ENCODE results near the gene PDPR. TPM values are rescaled to one million over a fixed set of nuclear protein-coding genes. Genes with fewer than 3 reads are reported as not detected.
"Not testable (repeated sequence)": the region's sequence is repeated elsewhere in the genome, so short reads cannot be mapped to it uniquely, and the experiment has no call there.

The PDPR gene
- polyA plus RNA-seq, result 10 to 100 TPM in 1 of 4 donors, 1 to 10 TPM in 3; 4.3 to 26.6 (median 6.8) TPM
- long read RNA-seq, donor 1, result 0 reads
- long read RNA-seq, donor 2, result 0 reads
- long read RNA-seq, donor 3, partial matches to known transcripts, result 5 of 5 reads
- long read RNA-seq, donor 3, other reads (novel, unspliced or antisense), result 0 of 5 reads
- long read RNA-seq, donor 4, result 0 reads
- long read RNA-seq, donor 5, result 0 reads
- long read RNA-seq, donor 6, result 0 reads
- long read RNA-seq, donor 7, result 0 reads
- long read RNA-seq, donor 8, result 0 reads
- long read RNA-seq, donor 9, result 0 reads
- long read RNA-seq, donor 10, result 0 reads

DNA sequence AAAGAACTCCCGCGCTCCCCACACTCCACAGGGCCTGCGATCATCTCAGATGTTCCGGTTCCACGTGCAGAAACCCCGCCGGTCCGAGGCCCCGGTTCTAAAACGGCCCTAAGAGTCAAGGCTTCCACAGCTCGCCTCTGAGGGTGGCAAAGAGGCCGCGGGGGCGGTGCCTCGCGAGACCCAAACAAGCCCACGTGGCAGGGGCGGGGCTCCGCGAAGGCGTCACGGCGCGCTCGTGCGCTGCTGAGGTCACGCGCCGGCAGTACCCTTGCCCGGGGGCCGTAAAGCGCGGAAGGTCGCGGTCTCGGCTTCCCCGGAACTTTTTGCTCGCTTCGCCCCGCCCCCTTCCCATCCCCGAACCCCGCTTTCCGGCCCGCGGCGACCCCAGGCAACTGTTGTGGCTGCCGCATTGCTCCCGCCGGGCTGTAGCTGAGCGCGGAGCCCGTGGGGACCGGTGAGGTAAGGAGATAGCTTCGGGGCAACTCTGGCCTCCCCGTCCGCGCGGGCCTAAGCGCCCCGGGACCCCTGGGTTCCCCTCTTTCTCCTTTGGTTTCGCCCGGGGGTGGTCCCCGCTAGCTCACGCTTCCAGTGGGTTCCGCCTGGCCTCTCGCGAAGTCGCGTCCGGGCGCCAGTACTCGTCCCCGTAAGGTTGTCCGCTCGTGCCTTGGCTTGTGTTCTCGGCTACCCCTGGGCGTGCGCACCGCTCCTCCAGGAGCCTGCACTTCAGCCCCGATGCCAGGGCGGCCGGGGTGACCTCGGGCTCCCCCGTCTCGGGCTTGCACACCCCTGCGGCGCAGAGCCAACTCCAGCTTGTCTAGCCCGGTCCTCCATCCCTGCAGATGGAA lies at the start of gene PDPR:
PDPR (plus strand) TSS at position 351 of the 845 bp plus-strand sequence. CDS start 6,161 bp downstream, outside the sequence.
- not testable (repeated sequence) for H3K27me3 ChIP-seq (ENCODE audit: control insufficient read depth in 3 of 3, insufficient read depth in 3 of 3, low read length in 3 of 3); H3K9me3 ChIP-seq (ENCODE audit: control insufficient read depth in 2 of 2, insufficient read depth in 1 of 2, low read depth in 1 of 2, low read length in 1 of 2); H3K36me3 ChIP-seq (ENCODE audit: control insufficient read depth in 3 of 3, insufficient read depth in 2 of 3, low read depth in 1 of 3, low read length in 3 of 3); FAIRE-seq; H3K4me1 ChIP-seq (ENCODE audit: control insufficient read depth in 3 of 3, insufficient read depth in 2 of 3, low read depth in 1 of 3, low read length in 2 of 3)
- H3K4me3 ChIP-seq (ENCODE audit: low read depth in 1 of 3, low read length in 3 of 3), result peak within 1 kb of the TSS; percentile 27 to 83 (median 71)
- peak within 1 kb of the TSS; percentile 41 to 78 (median 74) for H3K27ac ChIP-seq (ENCODE audit: low read depth in 1 of 3, low read length in 2 of 3)
- 1% methylated on average over 50 to 83 of the region's 88 CpGs for WGBS, 3 donors
- DNase-seq, result peak; percentile 92 to 93

DNA sequence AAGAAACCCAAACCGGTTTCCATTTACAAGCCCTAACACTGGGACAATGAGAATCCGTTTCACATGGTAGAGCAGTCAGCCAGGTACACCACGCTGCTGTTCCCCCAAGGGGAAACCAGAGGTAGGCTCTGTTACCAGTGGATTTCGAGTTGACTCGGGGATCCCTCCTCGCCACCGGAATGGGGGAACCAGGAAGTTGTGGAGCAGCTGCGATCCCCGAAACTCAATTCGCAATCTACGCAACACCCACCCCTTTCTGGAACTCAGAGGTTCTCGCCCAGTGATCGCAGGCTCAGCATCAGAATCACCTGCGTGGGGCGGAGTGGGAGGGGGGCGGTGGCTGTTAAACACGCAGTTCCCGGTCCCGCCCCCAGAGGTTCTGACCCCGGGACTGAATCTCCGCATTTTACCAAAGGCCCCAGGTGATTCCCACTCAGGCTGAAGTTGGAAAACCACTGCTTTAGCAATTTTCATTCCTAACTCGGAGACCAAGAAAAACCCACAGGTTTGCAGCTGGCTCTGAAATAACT lies 49.2 kb upstream of the PDPR start:
- H3K27me3 ChIP-seq (ENCODE audit: control insufficient read depth in 3 of 3, insufficient read depth in 3 of 3, low read length in 3 of 3); H3K36me3 ChIP-seq (ENCODE audit: control insufficient read depth in 3 of 3, insufficient read depth in 2 of 3, low read depth in 1 of 3, low read length in 3 of 3); H3K9me3 ChIP-seq (ENCODE audit: control insufficient read depth in 2 of 2, insufficient read depth in 1 of 2, low read depth in 1 of 2, low read length in 1 of 2); H3K4me1 ChIP-seq (ENCODE audit: control insufficient read depth in 3 of 3, insufficient read depth in 2 of 3, low read depth in 1 of 3, low read length in 2 of 3); FAIRE-seq: not testable (repeated sequence)
- H3K4me3 ChIP-seq (ENCODE audit: low read depth in 1 of 3, low read length in 3 of 3), result peak overlapping the region; percentile 57 to 81 (median 71)
- 1 to 2% (median 1%) methylated on average over 17 to 22 of the region's 22 CpGs for WGBS, 3 donors
- DNase-seq, result peak; percentile 69 to 75
- peak overlapping the region; percentile 66 to 87 (median 80) for H3K27ac ChIP-seq (ENCODE audit: low read depth in 1 of 3, low read length in 2 of 3)

DNA sequence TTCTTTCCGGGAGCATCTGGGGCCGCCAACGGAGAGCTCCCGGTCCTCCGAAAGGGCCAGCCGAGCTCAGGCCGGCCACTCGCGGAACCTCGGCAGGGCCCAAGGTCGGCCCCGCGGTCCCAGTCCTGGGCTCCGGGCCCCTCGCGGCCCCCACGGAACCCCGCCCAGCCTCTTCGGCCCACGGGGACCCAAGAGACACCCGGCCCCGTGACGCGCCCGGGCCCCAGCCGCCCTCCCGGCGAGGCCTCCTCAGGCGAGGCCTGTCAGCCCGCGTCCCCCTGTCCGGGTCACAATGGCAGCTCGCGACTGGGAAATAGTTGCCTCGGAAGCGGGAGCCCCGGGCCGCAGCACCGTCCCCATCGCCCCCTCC lies 48.8 kb upstream of the PDPR start:
- H3K27me3 ChIP-seq (ENCODE audit: control insufficient read depth in 3 of 3, insufficient read depth in 3 of 3, low read length in 3 of 3); H3K4me1 ChIP-seq (ENCODE audit: control insufficient read depth in 3 of 3, insufficient read depth in 2 of 3, low read depth in 1 of 3, low read length in 2 of 3); H3K36me3 ChIP-seq (ENCODE audit: control insufficient read depth in 3 of 3, insufficient read depth in 2 of 3, low read depth in 1 of 3, low read length in 3 of 3); H3K9me3 ChIP-seq (ENCODE audit: control insufficient read depth in 2 of 2, insufficient read depth in 1 of 2, low read depth in 1 of 2, low read length in 1 of 2); FAIRE-seq: not testable (repeated sequence)
- peak in 1 of 2 donors; percentile 27 for DNase-seq
- Histone ChIP-seq H3K27ac (ENCODE audit: low read depth in 1 of 3, low read length in 2 of 3) (peak overlapping the region; percentile 66 to 87 (median 80)), H3K4me3 (ENCODE audit: low read depth in 1 of 3, low read length in 3 of 3) (peak overlapping the region; percentile 57 to 81 (median 71))
- WGBS, 3 donors, result 0 to 1% (median 0%) methylated on average over 13 to 34 of the region's 40 CpGs

GRCh38 chr16:70065746-70066658 lies 48.1 kb upstream of the PDPR start:
- not testable (repeated sequence) for FAIRE-seq; H3K27me3 ChIP-seq (ENCODE audit: control insufficient read depth in 3 of 3, insufficient read depth in 3 of 3, low read length in 3 of 3); H3K9me3 ChIP-seq (ENCODE audit: control insufficient read depth in 2 of 2, insufficient read depth in 1 of 2, low read depth in 1 of 2, low read length in 1 of 2); H3K36me3 ChIP-seq (ENCODE audit: control insufficient read depth in 3 of 3, insufficient read depth in 2 of 3, low read depth in 1 of 3, low read length in 3 of 3); H3K4me1 ChIP-seq (ENCODE audit: control insufficient read depth in 3 of 3, insufficient read depth in 2 of 3, low read depth in 1 of 3, low read length in 2 of 3)
- peak; percentile 95 to 96 for DNase-seq
- Histone ChIP-seq H3K4me3 (ENCODE audit: low read depth in 1 of 3, low read length in 3 of 3) (peak overlapping the region; percentile 57 to 81 (median 71)), H3K27ac (ENCODE audit: low read depth in 1 of 3, low read length in 2 of 3) (peak overlapping the region; percentile 66 to 80 (median 77))
- WGBS, 3 donors, result 0 to 1% (median 0%) methylated on average over 42 to 62 of the region's 62 CpGs

DNA sequence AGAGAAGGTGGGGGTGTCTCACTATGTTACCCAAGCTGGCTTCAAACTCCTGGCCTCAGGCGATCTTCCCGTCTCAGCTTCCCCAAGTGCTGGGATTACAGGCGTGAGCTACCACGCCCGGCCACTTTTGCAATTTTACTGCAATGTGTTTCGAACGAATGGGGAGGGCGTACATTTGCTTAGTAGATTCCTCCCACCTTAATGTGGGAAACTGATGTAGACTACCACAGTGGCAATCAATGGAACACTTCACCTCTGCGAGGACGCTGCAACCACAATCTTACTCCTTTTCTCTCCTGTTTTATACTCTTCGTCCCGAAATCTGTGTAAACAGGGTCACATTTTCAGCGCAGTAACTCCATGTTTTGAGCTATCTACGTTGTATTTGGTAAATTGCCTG lies 47.4 kb upstream of the PDPR start:
- FAIRE-seq; H3K27me3 ChIP-seq (ENCODE audit: control insufficient read depth in 3 of 3, insufficient read depth in 3 of 3, low read length in 3 of 3); H3K36me3 ChIP-seq (ENCODE audit: control insufficient read depth in 3 of 3, insufficient read depth in 2 of 3, low read depth in 1 of 3, low read length in 3 of 3); H3K4me1 ChIP-seq (ENCODE audit: control insufficient read depth in 3 of 3, insufficient read depth in 2 of 3, low read depth in 1 of 3, low read length in 2 of 3); H3K27ac ChIP-seq (ENCODE audit: low read depth in 1 of 3, low read length in 2 of 3); H3K9me3 ChIP-seq (ENCODE audit: control insufficient read depth in 2 of 2, insufficient read depth in 1 of 2, low read depth in 1 of 2, low read length in 1 of 2): not testable (repeated sequence)
- peak overlapping the region in 1 of 3 donors; percentile 81 for H3K4me3 ChIP-seq (ENCODE audit: low read depth in 1 of 3, low read length in 3 of 3)
- WGBS, 3 donors, result 4 to 19% (median 10%) methylated on average over 11 to 13 of the region's 14 CpGs
- DNase-seq, result peak in 1 of 2 donors; percentile 8

DNA sequence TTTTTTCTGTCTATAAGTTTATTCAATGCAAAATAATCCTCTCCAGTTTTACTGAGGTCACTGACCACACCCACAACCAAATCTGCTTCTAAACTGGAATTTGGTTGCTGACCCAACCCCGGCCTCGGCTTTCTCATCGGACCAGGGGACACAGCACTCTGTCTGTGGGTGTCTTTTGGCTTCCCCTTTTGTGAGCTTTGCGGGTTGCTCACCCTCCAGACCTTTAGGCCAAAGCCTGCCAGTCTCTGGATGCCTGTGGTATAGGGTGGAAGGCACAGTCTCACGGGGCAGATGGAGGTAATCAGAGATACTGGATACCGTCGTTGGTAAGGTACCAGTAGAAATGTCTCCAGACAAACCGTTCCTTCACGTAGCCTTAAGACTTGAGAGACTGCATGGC lies 35.1 kb upstream of the PDPR start:
- not testable (repeated sequence) for H3K36me3 ChIP-seq (ENCODE audit: control insufficient read depth in 3 of 3, insufficient read depth in 2 of 3, low read depth in 1 of 3, low read length in 3 of 3); H3K4me3 ChIP-seq (ENCODE audit: low read depth in 1 of 3, low read length in 3 of 3); H3K27ac ChIP-seq (ENCODE audit: low read depth in 1 of 3, low read length in 2 of 3); FAIRE-seq; H3K4me1 ChIP-seq (ENCODE audit: control insufficient read depth in 3 of 3, insufficient read depth in 2 of 3, low read depth in 1 of 3, low read length in 2 of 3); DNase-seq; H3K9me3 ChIP-seq (ENCODE audit: control insufficient read depth in 2 of 2, insufficient read depth in 1 of 2, low read depth in 1 of 2, low read length in 1 of 2); H3K27me3 ChIP-seq (ENCODE audit: control insufficient read depth in 3 of 3, insufficient read depth in 3 of 3, low read length in 3 of 3)
- 85 to 94% (median 91%) methylated on average over 9 of the region's 9 CpGs for WGBS, 3 donors

DNA sequence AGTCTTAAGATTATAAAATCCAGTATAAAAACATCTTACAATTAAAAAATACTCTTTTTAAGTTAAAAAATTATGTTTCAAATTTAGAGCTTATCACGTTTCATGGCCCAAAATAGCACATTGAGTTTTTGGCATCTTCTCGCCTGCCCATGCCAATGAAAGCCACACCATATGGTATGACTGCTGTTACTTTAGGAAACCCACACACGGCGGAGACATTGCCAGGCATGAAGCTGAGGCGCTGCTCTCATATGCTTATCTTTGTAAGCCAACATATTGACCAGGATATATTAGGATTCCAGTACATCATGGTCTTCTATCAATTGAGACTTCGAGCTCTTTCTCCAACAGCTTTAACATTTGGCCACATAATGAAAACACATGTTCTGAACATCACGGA lies 32.9 kb upstream of the PDPR start:
- H3K4me1 ChIP-seq (ENCODE audit: control insufficient read depth in 3 of 3, insufficient read depth in 2 of 3, low read depth in 1 of 3, low read length in 2 of 3); H3K9me3 ChIP-seq (ENCODE audit: control insufficient read depth in 2 of 2, insufficient read depth in 1 of 2, low read depth in 1 of 2, low read length in 1 of 2); H3K4me3 ChIP-seq (ENCODE audit: low read depth in 1 of 3, low read length in 3 of 3); H3K27ac ChIP-seq (ENCODE audit: low read depth in 1 of 3, low read length in 2 of 3); H3K27me3 ChIP-seq (ENCODE audit: control insufficient read depth in 3 of 3, insufficient read depth in 3 of 3, low read length in 3 of 3); H3K36me3 ChIP-seq (ENCODE audit: control insufficient read depth in 3 of 3, insufficient read depth in 2 of 3, low read depth in 1 of 3, low read length in 3 of 3); FAIRE-seq; DNase-seq: not testable (repeated sequence)
- WGBS, 3 donors, result 77 to 88% (median 86%) methylated on average over 7 of the region's 7 CpGs

- not testable (repeated sequence) for FAIRE-seq; H3K4me1 ChIP-seq (ENCODE audit: control insufficient read depth in 3 of 3, insufficient read depth in 2 of 3, low read depth in 1 of 3, low read length in 2 of 3); H3K36me3 ChIP-seq (ENCODE audit: control insufficient read depth in 3 of 3, insufficient read depth in 2 of 3, low read depth in 1 of 3, low read length in 3 of 3); DNase-seq; H3K27me3 ChIP-seq (ENCODE audit: control insufficient read depth in 3 of 3, insufficient read depth in 3 of 3, low read length in 3 of 3); H3K4me3 ChIP-seq (ENCODE audit: low read depth in 1 of 3, low read length in 3 of 3); H3K9me3 ChIP-seq (ENCODE audit: control insufficient read depth in 2 of 2, insufficient read depth in 1 of 2, low read depth in 1 of 2, low read length in 1 of 2); H3K27ac ChIP-seq (ENCODE audit: low read depth in 1 of 3, low read length in 2 of 3)
- 74 to 84% (median 83%) methylated on average over 4 of the region's 4 CpGs for WGBS, 3 donors
These were observed 30.2 kb upstream of the PDPR start for GRCh38 chr16:70083931-70084330.

All from small intestine (tissue), 16 donors.